Sigmoid colon (tissue), 7 donors: ENCODE data around the gene PLEKHA6. TPM values are rescaled to one million over a fixed set of nuclear protein-coding genes. Genes with fewer than 3 reads are reported as not detected.

Source experiments
- DNase-seq: peaks from one replicate; pipeline ENCODE4 v3.0.0-alpha.2; 2019
- H3K27ac ChIP-seq, 4 donors: fragments of 200-600 bp; sonication (generic); one replicate each; pipeline ENCODE4 v1.5.1; 2016 to 2019; ENCODE audit warnings: mild to moderate bottlenecking in 1 of 4
- H3K27me3 ChIP-seq, 3 donors: fragments of 200-600 bp; sonication (generic); one replicate each; pipeline ENCODE4 v1.5.1; 2019; ENCODE audit warnings: mild to moderate bottlenecking in 1 of 3
- H3K36me3 ChIP-seq, 4 donors: fragments of 200-600 bp; sonication (generic); one replicate each; pipeline ENCODE4 v1.5.1; 2016 to 2019
- H3K4me1 ChIP-seq, 4 donors: fragments of 200-600 bp; sonication (generic); one replicate each; pipeline ENCODE4 v1.5.1; 2017 to 2019
- H3K4me3 ChIP-seq, 4 donors: fragments of 200-600 bp; sonication (generic); one replicate each; pipeline ENCODE4 v1.5.1; 2017 to 2019; ENCODE audit warnings: mild to moderate bottlenecking in 2 of 4, moderate library complexity in 1 of 4
- H3K9me3 ChIP-seq, 4 donors: fragments of 200-600 bp in 3 of 4; sonication (generic) in 3 of 4; one replicate each; pipeline versions ENCODE4 v1.5.1 to v1.6.1; 2013 to 2019
- CTCF ChIP-seq, 4 experiments: fragments of 450-650 bp in 3 of 4; fragments of 200-600 bp in 1 of 4; IDR thresholded peaks; one replicate each; pipeline ENCODE4 v1.5.1; 2016 to 2019; ENCODE audit warnings: antibody characterized with exemption in 4 of 4, mild to moderate bottlenecking in 3 of 4, moderate library complexity in 2 of 4
- EP300 ChIP-seq, 4 donors: sonication (generic); formaldehyde crosslinking; IDR thresholded peaks; one replicate each; pipeline ENCODE4 v1.6.1; 2017; ENCODE audit warnings: antibody characterized with exemption in 4 of 4
- POLR2A ChIP-seq, 2 donors: fragments of 450-650 bp; IDR thresholded peaks; one replicate each; pipeline ENCODE4 v1.6.1; 2016; ENCODE audit warnings: antibody characterized with exemption in 2 of 2, mild to moderate bottlenecking in 2 of 2, moderate library complexity in 2 of 2
- POLR2AphosphoS5 ChIP-seq, 4 donors: sonication (generic); formaldehyde crosslinking; IDR thresholded peaks; one replicate each; pipeline ENCODE4 v1.6.1; 2017; ENCODE audit warnings: antibody characterized with exemption in 4 of 4
- WGBS, 2 donors: extraction: QIAGEN DNeasy Blood & Tissue Kit; methylation state at CpG; one replicate each; pipeline ENCODE4 v1.1.7; 2013; 5-methylcytosine and 5-hydroxymethylcytosine counted together
- intact Hi-C: fragments of 100-400 bp; cut with DNase I; formaldehyde crosslinking; loops from one replicate; pipeline ENCODE4 v1.15.1; 2023
- polyA plus RNA-seq, 3 donors: library from polyadenylated mRNA; stranded (reverse); fragments of 200-250 nt; gene quantifications; one replicate each; pipeline ENCODE4 v1.2.3, GENCODE V29; 2013
- total RNA-seq, 4 donors: library from RNA; depleted of rRNA; stranded (reverse); fragments of >200 nt; gene quantifications; one replicate each; pipeline ENCODE4 v1.1.0, GENCODE V29; 2016
- donor health status: healthy with polysubstance abuse.
- donor health status: Bipolar disorder and iron deficiency.
- donor health status: healthy.

The PLEKHA6 gene
- total and polyA plus RNA-seq, 7 donors, result 5.6 to 58.7 (median 15.0) TPM

DNA sequence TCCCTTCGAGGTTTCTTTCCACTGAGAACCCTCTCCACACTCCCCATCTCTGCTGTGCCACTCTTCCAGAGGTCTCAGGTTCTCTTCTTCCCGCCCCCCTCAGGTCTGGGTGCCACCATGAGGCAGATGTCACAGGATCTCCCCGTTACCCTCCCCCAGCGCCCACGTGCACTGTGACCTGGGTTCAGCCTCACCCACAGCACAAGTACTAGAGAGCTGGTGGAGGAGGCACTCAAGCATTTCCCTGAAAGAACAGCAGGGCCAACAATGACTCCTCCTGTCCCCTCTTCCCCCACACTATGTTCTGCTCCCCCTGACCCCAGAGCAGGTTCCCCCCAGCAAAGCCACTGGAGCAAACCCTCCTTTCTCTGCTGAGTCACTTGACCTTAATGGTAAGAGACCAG lies 14.3 kb downstream of the PLEKHA6 start:
- H3K4me1 ChIP-seq, result peaks cover 0 to 12% (median 2%) of the 10 kb centered on the region in 4 donors
- H3K36me3 ChIP-seq, result no peaks in the 10 kb centered on the region
- H3K27me3 ChIP-seq, result peaks cover 0 to 15% (median 0%) of the 10 kb centered on the region in 3 donors
- H3K27ac ChIP-seq, result no peak overlapping the region
- no peak overlapping the region for H3K4me3 ChIP-seq
- TF ChIP-seq EP300 (IDR thresholded peaks at IDR 0.05) (no peak), POLR2A (IDR thresholded peaks at IDR 0.05) (no peak)
- H3K9me3 ChIP-seq, result no peaks in the 10 kb centered on the region
- WGBS, 2 donors, result 51 to 80% methylated on average over 5 of the region's 5 CpGs
- intact Hi-C loops, result loop anchor here (10.0 kb wide), 1 partner anchor 51 kb away; no protein-coding TSS in a partner anchor
- no peak for DNase-seq

- Histone ChIP-seq H3K4me3 (no peak overlapping the region), H3K9me3 (no peaks in the 10 kb centered on the region), H3K36me3 (no peaks in the 10 kb centered on the region), H3K27me3 (peaks cover 0 to 9% (median 0%) of the 10 kb centered on the region in 3 donors), H3K27ac (no peak overlapping the region), H3K4me1 (peaks cover 0 to 11% (median 4%) of the 10 kb centered on the region in 4 donors)
- TF ChIP-seq POLR2A (IDR thresholded peaks at IDR 0.05), result no peak
- no peak for TF ChIP-seq EP300 (IDR thresholded peaks at IDR 0.05)
- no peak for TF ChIP-seq CTCF (IDR thresholded peaks at IDR 0.05)
- TF ChIP-seq POLR2AphosphoS5 (IDR thresholded peaks at IDR 0.05), result no peak
- WGBS, 2 donors, result 88 to 89% methylated on average over 6 of the region's 6 CpGs
- intact Hi-C loops, result loop anchor here (10.0 kb wide), 1 partner anchor 50 kb away; no protein-coding TSS in a partner anchor
- peak; percentile 77 for DNase-seq
These were observed 14.9 kb downstream of the PLEKHA6 start for GRCh38 chr1:204344665-204345355.

DNA sequence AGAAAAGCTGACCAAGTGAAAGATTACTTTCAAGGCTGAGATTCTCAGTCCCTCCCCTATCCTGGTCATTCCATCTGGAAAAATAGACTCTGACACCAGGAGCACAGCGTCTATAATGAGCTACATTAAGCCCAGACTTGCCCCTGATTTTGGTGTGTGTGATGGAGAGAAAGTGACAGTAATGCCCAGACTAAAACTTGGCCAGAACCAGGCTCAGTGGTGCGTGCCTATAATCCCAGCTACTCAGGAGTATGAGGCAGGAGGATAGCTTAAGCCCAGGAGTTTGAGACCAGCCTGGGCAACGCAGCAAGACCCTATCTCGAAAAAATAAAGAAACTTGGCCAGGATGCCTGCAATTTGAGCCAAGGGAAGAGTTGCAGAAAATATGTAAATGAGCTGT lies 15.9 kb downstream of the PLEKHA6 start:
- H3K27ac ChIP-seq, result no peak overlapping the region
- WGBS, 2 donors, result 83 to 84% methylated on average over 4 of the region's 4 CpGs
- peaks cover 0 to 19% (median 12%) of the 10 kb centered on the region in 4 donors for H3K4me1 ChIP-seq
- TF ChIP-seq POLR2A (IDR thresholded peaks at IDR 0.05) (no peak), CTCF (IDR thresholded peaks at IDR 0.05) (no peak), EP300 (IDR thresholded peaks at IDR 0.05) (no peak), POLR2AphosphoS5 (IDR thresholded peaks at IDR 0.05) (no peak)
- H3K4me3 ChIP-seq, result no peak overlapping the region
- H3K27me3 ChIP-seq, result peaks cover 0 to 5% (median 0%) of the 10 kb centered on the region in 3 donors
- no peaks in the 10 kb centered on the region for H3K9me3 ChIP-seq
- no peak for DNase-seq
- intact Hi-C loops, result loop anchor here (10.0 kb wide), 1 partner anchor 49 kb away; no protein-coding TSS in a partner anchor
- no peaks in the 10 kb centered on the region for H3K36me3 ChIP-seq

- no peak for DNase-seq
- H3K4me1 ChIP-seq, result peaks cover 0 to 23% (median 14%) of the 10 kb centered on the region in 4 donors
- intact Hi-C loops, result loop anchor here (10.0 kb wide), 1 partner anchor 48 kb away; no protein-coding TSS in a partner anchor
- H3K9me3 ChIP-seq, result no peaks in the 10 kb centered on the region
- H3K36me3 ChIP-seq, result no peaks in the 10 kb centered on the region
- no peak overlapping the region for H3K4me3 ChIP-seq
- WGBS, 2 donors, result 92 to 96% methylated on average over 3 of the region's 3 CpGs
- no peak for TF ChIP-seq POLR2AphosphoS5 (IDR thresholded peaks at IDR 0.05)
- H3K27me3 ChIP-seq, result peaks cover 0 to 5% (median 0%) of the 10 kb centered on the region in 3 donors
- no peak overlapping the region for H3K27ac ChIP-seq
These were observed 16.5 kb downstream of the PLEKHA6 start for GRCh38 chr1:204343247-204343646.

DNA sequence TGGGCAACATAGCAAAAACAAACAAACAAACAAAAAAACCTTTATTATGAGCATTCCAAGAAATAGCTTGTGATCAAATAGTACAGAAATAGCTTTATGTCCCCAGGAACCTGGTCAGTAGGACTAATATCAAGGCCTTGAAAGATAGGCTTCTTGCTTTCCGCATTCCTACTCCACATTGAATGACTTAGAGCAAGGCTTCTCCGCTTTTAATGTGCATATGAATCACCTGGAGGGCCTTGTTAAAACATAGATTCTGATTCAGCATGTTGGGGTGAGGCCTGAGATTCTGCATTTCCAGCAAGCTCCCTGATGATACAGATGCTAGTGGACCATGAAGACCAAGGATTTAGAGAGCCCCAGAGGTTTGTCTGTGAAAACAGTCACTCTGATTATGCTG lies 17.4 kb downstream of the PLEKHA6 start:
- 93 to 95% methylated on average over 2 of the region's 2 CpGs for WGBS, 2 donors
- H3K36me3 ChIP-seq, result no peaks in the 10 kb centered on the region
- no peaks in the 10 kb centered on the region for H3K9me3 ChIP-seq
- intact Hi-C loops, result loop anchor here (10.0 kb wide), 1 partner anchor 48 kb away; no protein-coding TSS in a partner anchor
- no peak overlapping the region for H3K4me3 ChIP-seq
- DNase-seq, result no peak
- TF ChIP-seq CTCF (IDR thresholded peaks at IDR 0.05) (no peak), POLR2AphosphoS5 (IDR thresholded peaks at IDR 0.05) (no peak), EP300 (IDR thresholded peaks at IDR 0.05) (no peak), POLR2A (IDR thresholded peaks at IDR 0.05) (no peak)
- no peak overlapping the region for H3K27ac ChIP-seq
- peaks cover 0 to 32% (median 17%) of the 10 kb centered on the region in 4 donors for H3K4me1 ChIP-seq
- H3K27me3 ChIP-seq, result peaks cover 0 to 5% (median 0%) of the 10 kb centered on the region in 3 donors
